H1 (cell line): ENCODE measurements around the gene STIM2. TPM values are rescaled to one million over a fixed set of nuclear protein-coding genes. Genes with fewer than 3 reads are reported as not detected.

Experiments
- CTCF ChIA-PET: fragments of 300-600 bp; sonication (Branson Sonifier 250); formaldehyde crosslinking; loops from one replicate; lab custom pipeline; 2021; ENCODE audit not compliant: partially characterized antibody; lab: Charles Lee
- POLR2A ChIA-PET: fragments of 300-600 bp; sonication (Branson Sonifier 250); formaldehyde crosslinking; loops from one replicate; lab custom pipeline; 2021; ENCODE audit warnings: inconsistent platforms; ENCODE audit not compliant: partially characterized antibody; lab: Charles Lee
- DNase-seq, 2 experiments: peaks; one replicate each; pipeline versions ENCODE4 v3.0.0 to v3.0.0-alpha.2; 2010 to 2022; ENCODE audit warnings: low spot score in 2 of 2, low read depth in 1 of 2, mixed read lengths in 1 of 2
- FAIRE-seq: peaks from 2 replicates; lab custom pipeline; 2011; peaks lifted over from hg19 to GRCh38; lab: Jason Lieb, UNC
- H2AFZ ChIP-seq: 2 replicates; pipeline ENCODE4 v1.8.1; 2012; ENCODE audit warnings: low read length, inconsistent platforms
- H2AK5ac ChIP-seq: 2 replicates; pipeline ENCODE4 v1.6.1; 2013; ENCODE audit warnings: low read depth, low read length
- H2BK120ac ChIP-seq: replicated peaks from 2 replicates; pipeline ENCODE3; 2013; ENCODE audit warnings: low read depth, low read length, inconsistent platforms
- H2BK12ac ChIP-seq: 2 replicates; pipeline ENCODE4 v1.6.1; 2013; ENCODE audit warnings: low read depth, low read length
- H2BK15ac ChIP-seq: 2 replicates; pipeline ENCODE4 v1.6.1; 2013; ENCODE audit warnings: low read length
- H2BK20ac ChIP-seq: 2 replicates; pipeline ENCODE4 v1.6.1; 2013; ENCODE audit warnings: low read length
- H2BK5ac ChIP-seq: 2 replicates; pipeline ENCODE4 v1.6.1; 2013; ENCODE audit warnings: low read depth, low read length
- H3K14ac ChIP-seq: 2 replicates; pipeline ENCODE4 v1.6.1; 2013; ENCODE audit warnings: inconsistent platforms; ENCODE audit not compliant: insufficient read length
- H3K18ac ChIP-seq: 2 replicates; pipeline ENCODE4 v1.6.1; 2013; ENCODE audit warnings: low read length; ENCODE audit errors: extremely low read depth
- H3K23ac ChIP-seq: 2 replicates; pipeline ENCODE4 v1.6.1; 2013; ENCODE audit warnings: inconsistent platforms; ENCODE audit not compliant: insufficient read length
- H3K23me2 ChIP-seq: 2 replicates; pipeline ENCODE4 v1.6.1; 2013; ENCODE audit warnings: low read depth, low read length
- H3K27ac ChIP-seq: 2 replicates; pipeline ENCODE4 v1.6.1; 2011; ENCODE audit warnings: low read depth, low read length, inconsistent platforms
- H3K27me3 ChIP-seq, 4 experiments: replicated peaks in 1 of 4; 1 replicate in 1 of 4; 2 replicates in 3 of 4; pipeline versions ENCODE4 v1.6.1 to v1.8.1; 2011 to 2013; ENCODE audit warnings: low read length in 3 of 4, mild to moderate bottlenecking in 3 of 4, inconsistent platforms in 2 of 4, mixed read lengths in 2 of 4, moderate library complexity in 1 of 4; ENCODE audit not compliant: control insufficient read depth in 3 of 4, insufficient read depth in 3 of 4; ENCODE audit errors: extremely low read depth in 1 of 4
- H3K36me3 ChIP-seq, 4 experiments: 2 replicates each; pipeline versions ENCODE4 v1.6.1 to v1.8.1; 2011 to 2013; ENCODE audit warnings: mild to moderate bottlenecking in 4 of 4, low read length in 3 of 4, moderate library complexity in 2 of 4, control low read depth in 1 of 4, inconsistent platforms in 1 of 4; ENCODE audit not compliant: insufficient read depth in 4 of 4, control insufficient read depth in 2 of 4
- H3K4ac ChIP-seq: replicated peaks from 2 replicates; pipeline ENCODE3; 2013; ENCODE audit warnings: low read length, low read depth, mixed read lengths, inconsistent platforms; ENCODE audit not compliant: insufficient read length
- H3K4me1 ChIP-seq, 4 experiments: replicated peaks in 1 of 4; 1 replicate in 1 of 4; 2 replicates in 3 of 4; pipeline versions ENCODE4 v1.6.1 to v1.8.1; 2011 to 2013; ENCODE audit warnings: low read length in 3 of 4, inconsistent platforms in 2 of 4, mixed read lengths in 1 of 4; ENCODE audit not compliant: insufficient read depth in 4 of 4, control insufficient read depth in 3 of 4
- H3K4me2 ChIP-seq, 2 experiments: 2 replicates each; pipeline versions ENCODE4 v1.6.1 to v1.8.1; 2011 to 2013; ENCODE audit warnings: low read depth in 2 of 2, low read length in 2 of 2, control low read depth in 1 of 2, inconsistent platforms in 1 of 2, mild to moderate bottlenecking in 1 of 2; ENCODE audit not compliant: insufficient read depth in 1 of 2
- H3K4me3 ChIP-seq, 4 experiments: fragments of 200-600, 300-600 bp in 1 of 4; sonication (generic), shearing (Covaris generic), sonication (Bioruptor Twin) in 1 of 4; 2 replicates each; pipeline versions ENCODE4 v1.5.1 to v1.8.1; 2011 to 2016; ENCODE audit warnings: low read length in 4 of 4, low read depth in 3 of 4, control low read depth in 2 of 4, inconsistent platforms in 2 of 4, mild to moderate bottlenecking in 2 of 4, mixed read lengths in 1 of 4, moderate library complexity in 1 of 4; ENCODE audit not compliant: insufficient read depth in 2 of 4; ENCODE audit errors: extremely low read depth in 1 of 4
- H3K56ac ChIP-seq: replicated peaks from 2 replicates; pipeline ENCODE3; 2013; ENCODE audit warnings: low read depth, mild to moderate bottlenecking, mixed read lengths, low read length, inconsistent platforms; ENCODE audit not compliant: insufficient read length
- H3K79me1 ChIP-seq: 2 replicates; pipeline ENCODE4 v1.6.1; 2013; ENCODE audit warnings: low read depth, low read length, control low read depth
- H3K79me2 ChIP-seq, 2 experiments: 2 replicates each; pipeline versions ENCODE4 v1.6.1 to v1.8.1; 2012 to 2013; ENCODE audit warnings: low read length in 2 of 2, mild to moderate bottlenecking in 2 of 2, inconsistent platforms in 1 of 2; ENCODE audit not compliant: insufficient read depth in 2 of 2, control insufficient read depth in 1 of 2
- H3K9ac ChIP-seq, 4 experiments: replicated peaks in 1 of 4; 1 replicate in 1 of 4; 2 replicates in 3 of 4; pipeline versions ENCODE4 v1.6.1 to v1.8.1; 2011 to 2013; ENCODE audit warnings: low read depth in 3 of 4, low read length in 3 of 4, control low read depth in 2 of 4, mild to moderate bottlenecking in 2 of 4, moderate library complexity in 2 of 4, inconsistent platforms in 1 of 4; ENCODE audit errors: extremely low read depth in 1 of 4
- H3K9me3 ChIP-seq, 2 experiments: 2 replicates each; pipeline versions ENCODE4 v1.6.1 to v1.8.1; 2012 to 2013; ENCODE audit warnings: mild to moderate bottlenecking in 2 of 2, moderate library complexity in 2 of 2, control low read depth in 1 of 2, inconsistent platforms in 1 of 2, low read depth in 1 of 2, low read length in 1 of 2, mixed read lengths in 1 of 2; ENCODE audit not compliant: insufficient read depth in 2 of 2
- H4K20me1 ChIP-seq, 2 experiments: replicated peaks in 1 of 2; 2 replicates each; pipeline versions ENCODE3 to v1.8.1; 2011 to 2013; ENCODE audit warnings: inconsistent platforms in 2 of 2, low read length in 2 of 2, mild to moderate bottlenecking in 1 of 2; ENCODE audit not compliant: insufficient read depth in 2 of 2, control insufficient read depth in 1 of 2
- H4K5ac ChIP-seq: 2 replicates; pipeline ENCODE4 v1.6.1; 2013; ENCODE audit warnings: low read length, low read depth, mixed read lengths, inconsistent platforms; ENCODE audit not compliant: insufficient read length
- H4K8ac ChIP-seq: 2 replicates; pipeline ENCODE4 v1.8.0; 2013; ENCODE audit warnings: mild to moderate bottlenecking, moderate library complexity, low read length, inconsistent platforms; ENCODE audit not compliant: insufficient read depth; ENCODE audit errors: extremely low read depth
- H4K91ac ChIP-seq: replicated peaks from 2 replicates; pipeline ENCODE3; 2013; ENCODE audit warnings: low read length, mixed read lengths, inconsistent platforms; ENCODE audit not compliant: insufficient read length
- CHD1 ChIP-seq: IDR thresholded peaks from 2 replicates; pipeline ENCODE4 v1.6.1; 2012; ENCODE audit warnings: low read depth, low read length, improper control_type of control experiment
- CTCF ChIP-seq, 3 experiments: IDR thresholded peaks; 1 replicate in 2 of 3; 2 replicates in 1 of 3; pipeline versions ENCODE4 v1.5.1 to v1.6.1; 2011; ENCODE audit warnings: low read length in 3 of 3, mild to moderate bottlenecking in 3 of 3, inconsistent platforms in 2 of 3, low read depth in 1 of 3, moderate library complexity in 1 of 3; ENCODE audit not compliant: insufficient read depth in 1 of 3; ENCODE audit errors: control extremely low read depth in 1 of 3
- MAFK ChIP-seq: IDR thresholded peaks from 2 replicates; pipeline ENCODE4 v1.6.1; 2012; ENCODE audit warnings: low read depth, mild to moderate bottlenecking, improper control_type of control experiment, low read length
- PHF8 ChIP-seq: fragments of 200-600 bp; sonication (generic); conservative IDR thresholded peaks from 2 replicates; pipeline ENCODE4 v1.7.1; 2012; ENCODE audit warnings: low read depth, mild to moderate bottlenecking, inconsistent platforms, low read length, moderate library complexity
- POU5F1 ChIP-seq: IDR thresholded peaks from 2 replicates; pipeline ENCODE4 v1.6.1; 2011; ENCODE audit warnings: low read depth, mild to moderate bottlenecking, low read length, moderate library complexity
- SIX5 ChIP-seq: IDR thresholded peaks from 2 replicates; pipeline ENCODE4 v1.6.1; 2011; ENCODE audit warnings: mild to moderate bottlenecking, low read depth, low read length
- SUZ12 ChIP-seq: fragments of 200-600 bp; sonication (generic); IDR thresholded peaks from 2 replicates; pipeline ENCODE4 v1.6.1; 2012; ENCODE audit warnings: mild to moderate bottlenecking, inconsistent platforms, low read length, moderate library complexity, mixed read lengths
- TAF7 ChIP-seq: optimal IDR thresholded peaks from 2 replicates; pipeline ENCODE3; 2011; ENCODE audit warnings: low read depth, mild to moderate bottlenecking, inconsistent platforms, low read length, moderate library complexity, borderline replicate concordance
- USF2 ChIP-seq: IDR thresholded peaks from 2 replicates; pipeline ENCODE4 v1.6.1; 2011; ENCODE audit warnings: low read length, improper control_type of control experiment
- ZNF274 ChIP-seq: IDR thresholded peaks from 2 replicates; pipeline ENCODE4 v1.7.0; 2012; ENCODE audit warnings: low read length, borderline replicate concordance; ENCODE audit errors: extremely low read depth
- WGBS, 2 experiments: shearing (Covaris generic) in 1 of 2; methylation state at CpG; one replicate each; pipeline versions ENCODE4 v1.1.6 to v1.1.7; 2013 to 2015; ENCODE audit warnings: low lambda C conversion rate in 2 of 2, mixed read lengths in 2 of 2, inconsistent platforms in 1 of 2, low coverage in 1 of 2, missing lambda C conversion rate in 1 of 2; ENCODE audit not compliant: insufficient replicate concordance in 2 of 2, insufficient coverage in 1 of 2, insufficient read length in 1 of 2; ENCODE audit errors: extremely low coverage in 1 of 2, missing lambda C conversion rate in 1 of 2; 5-methylcytosine and 5-hydroxymethylcytosine counted together
- polyA plus RNA-seq, 7 experiments: library from polyadenylated mRNA; depleted of rRNA in 3 of 7; stranded (reverse) in 5 of 7; unstranded in 2 of 7; fragments of >200 nt in 5 of 7; fragments of 200-250 nt in 2 of 7; gene quantifications; 1 replicate in 5 of 7; 2 replicates in 1 of 7; 4 replicates in 1 of 7; pipeline versions ENCODE4 v1.2.1 to v1.2.3, GENCODE V29; 2011 to 2013; ENCODE audit warnings: missing spikeins in 2 of 7, mixed read lengths in 2 of 7
- total RNA-seq: library from RNA; stranded (reverse); fragmentation: NEBNext Ultra II Directional; extraction: Animal tissue kit (Norgen Biotek cat#: 25700); gene quantifications from 2 replicates; pipeline ENCODE4 v1.2.1, GENCODE V29; 2021

STIM2 gene
- total and polyA plus RNA-seq, 2 of the 8 experiments (the other 6 are each of a cell fraction or from before 2014, with no cell fraction given) = 22.9 to 23.0 TPM

- Histone ChIP-seq H3K14ac (no peak overlapping the region), H3K56ac (no peak overlapping the region), H2AK5ac (no peak overlapping the region), H4K20me1 (peaks cover 0 to 2% of the 10 kb centered on the region in 2 experiments), H3K23me2 (no peaks in the 10 kb centered on the region), H3K23ac (no peak overlapping the region), H3K79me1 (no peaks in the 10 kb centered on the region), H2AFZ (no peak overlapping the region), H4K8ac (no peak overlapping the region), H3K4me3 (no peak overlapping the region), H3K36me3 (no peaks in the 10 kb centered on the region), H3K9ac (no peak overlapping the region), H2BK120ac (no peak overlapping the region), H2BK15ac (no peak overlapping the region), H3K27ac (no peak overlapping the region), H2BK12ac (no peak overlapping the region), H3K79me2 (peaks cover 3 to 42% of the 10 kb centered on the region in 2 experiments; a peak in 2 of 4 replicates), H2BK5ac (no peak overlapping the region), H3K9me3 (no peaks in the 10 kb centered on the region), H3K4ac (no peak overlapping the region), H3K4me1 (no peaks in the 10 kb centered on the region), H3K4me2 (no peak overlapping the region), H3K18ac (no peak overlapping the region), H4K91ac (no peak overlapping the region), H3K27me3 (no peaks in the 10 kb centered on the region), H4K5ac (no peak overlapping the region), H2BK20ac (no peak overlapping the region)
- FAIRE-seq (no peak), DNase-seq (no peak)
- TF ChIP-seq PHF8 (no peak), TAF7 (no peak), ZNF274 (no peak), SIX5 (no peak), MAFK (no peak), POU5F1 (no peak), CHD1 (no peak), SUZ12 (no peak), USF2 (no peak), CTCF (IDR thresholded peaks at IDR 0.05; ENCODE audit: control extremely low read depth in 1 of 3, insufficient read depth in 1 of 3, low read depth in 1 of 3, low read length in 3 of 3) (no peak)
- WGBS, 2 experiments = 95% methylated on average over 3 of the region's 3 CpGs; no CpG with 5 or more reads in 1 of the 2 experiments
- CTCF ChIA-PET = no interaction called here
- POLR2A ChIA-PET = no interaction called here
These were observed 17.3 kb downstream of the STIM2 start for GRCh38 chr4:26877961-26878360.
